Fibroblast of pulmonary artery (primary cell): ENCODE results near the gene NFKBIB.
A peak's percentile ranks its signal among the peaks of the same experiment; 100 is the strongest.

Experiments used
- DNase-seq: peaks from one replicate; pipeline ENCODE4 v3.0.0-alpha.2; 2010; ENCODE audit warnings: low read depth
- H3K4me3 ChIP-seq: replicated peaks from 2 replicates; pipeline ENCODE4 v1.5.1; 2011; ENCODE audit warnings: low read depth, mild to moderate bottlenecking, control low read depth, low read length, moderate library complexity
- CTCF ChIP-seq: IDR thresholded peaks from 2 replicates; pipeline ENCODE4 v1.5.1; 2011; ENCODE audit warnings: mild to moderate bottlenecking, control low read depth, low read length, inconsistent platforms; ENCODE audit errors: missing control alignments

The NFKBIB gene

GRCh38 chr19:38889803-38890202 is 10.0 kb upstream of the NFKBIB start:
- DNase-seq = no peak
- no peak overlapping the region for H3K4me3 ChIP-seq
- no peak for TF ChIP-seq CTCF

- DNase-seq = no peak
- no peak overlapping the region for H3K4me3 ChIP-seq
- TF ChIP-seq CTCF = no peak
These were observed 9.1 kb upstream of the NFKBIB start for GRCh38 chr19:38890686-38891085.

- no peak for DNase-seq
- H3K4me3 ChIP-seq = no peak overlapping the region
- TF ChIP-seq CTCF = no peak
These were observed 8.0 kb upstream of the NFKBIB start for GRCh38 chr19:38891771-38892170.

GRCh38 chr19:38892841-38893240 is 6.9 kb upstream of the NFKBIB start:
- DNase-seq = no peak
- no peak for TF ChIP-seq CTCF
- H3K4me3 ChIP-seq = no peak overlapping the region

- H3K4me3 ChIP-seq = no peak overlapping the region
- no peak for DNase-seq
- no peak for TF ChIP-seq CTCF
These were observed 6.4 kb upstream of the NFKBIB start for GRCh38 chr19:38893341-38893771.

- no peak overlapping the region for H3K4me3 ChIP-seq
- no peak for DNase-seq
- TF ChIP-seq CTCF = no peak
These were observed 4.8 kb upstream of the NFKBIB start for GRCh38 chr19:38894968-38895367.

- peak; percentile 24 for DNase-seq
- peak overlapping the region; percentile 92 for H3K4me3 ChIP-seq
- TF ChIP-seq CTCF = no peak
These were observed 852 bp upstream of the NFKBIB start for GRCh38 chr19:38898788-38899446.
